SKM-1 (cell line): ENCODE measurements around the gene AXIN1.
"Not testable (repeated sequence)": the region's sequence is repeated elsewhere in the genome, so short reads cannot be mapped to it uniquely, and the experiment has no call there.

ENCODE experiments used
- DNase-seq: peaks from one replicate; lab custom pipeline; 2025; ENCODE audit not compliant: unreplicated experiment; lab: John Stamatoyannopoulos, UW

AXIN1 gene

GRCh38 chr16:333406-334094 lies 19.0 kb downstream of the AXIN1 start:
- DNase-seq = no peak

GRCh38 chr16:331181-331814 lies 21.2 kb downstream of the AXIN1 start:
- DNase-seq = not testable (repeated sequence)

GRCh38 chr16:330741-331140 lies 21.8 kb downstream of the AXIN1 start:
- DNase-seq = no peak

GRCh38 chr16:325375-326145 lies 27.0 kb downstream of the AXIN1 start:
- DNase-seq = no peak

GRCh38 chr16:324451-325334 lies 27.8 kb downstream of the AXIN1 start:
- DNase-seq = no peak

GRCh38 chr16:324201-324450 lies 28.4 kb downstream of the AXIN1 start:
- DNase-seq = no peak

- no peak for DNase-seq
Observed at GRCh38 chr16:322476-323143, 29.9 kb downstream of the AXIN1 start.

GRCh38 chr16:321532-321931 lies 31.0 kb downstream of the AXIN1 start:
- no peak for DNase-seq

- no peak for DNase-seq
Observed at GRCh38 chr16:320206-320605, 32.3 kb downstream of the AXIN1 start.

- DNase-seq = no peak
Observed at GRCh38 chr16:318628-319027, 33.9 kb downstream of the AXIN1 start.

- no peak for DNase-seq
Observed at GRCh38 chr16:317583-317982, 34.9 kb downstream of the AXIN1 start.

GRCh38 chr16:316741-317464 lies 35.6 kb downstream of the AXIN1 start:
- DNase-seq = no peak

GRCh38 chr16:314795-315299 lies 37.7 kb downstream of the AXIN1 start:
- DNase-seq = no peak

- DNase-seq = no peak
Observed at GRCh38 chr16:314351-314750, 38.2 kb downstream of the AXIN1 start.

GRCh38 chr16:311725-312124 lies 40.8 kb downstream of the AXIN1 start:
- DNase-seq = no peak

- no peak for DNase-seq
Observed at GRCh38 chr16:309476-309875, 43.0 kb downstream of the AXIN1 start.

GRCh38 chr16:307691-308312 lies 44.7 kb downstream of the AXIN1 start:
- no peak for DNase-seq

GRCh38 chr16:306911-307370 lies 45.6 kb downstream of the AXIN1 start:
- DNase-seq = no peak

- no peak for DNase-seq
Observed at GRCh38 chr16:305916-306626, 46.5 kb downstream of the AXIN1 start.
